Esophagus squamous epithelium (tissue), 4 donors: ENCODE measurements around the gene MEGF6.

Experiments
- CTCF ChIP-seq, 6 experiments: fragments of 450-650 bp in 4 of 6; fragments of 200-600 bp in 2 of 6; sonication (generic) in 2 of 6; IDR thresholded peaks; one replicate each; pipeline ENCODE4 v1.5.1; 2016 to 2019; ENCODE audit warnings: antibody characterized with exemption in 6 of 6, mild to moderate bottlenecking in 4 of 6, moderate library complexity in 4 of 6
- POLR2A ChIP-seq, 4 donors: fragments of 450-650 bp; IDR thresholded peaks; one replicate each; pipeline ENCODE4 v1.6.1; 2017; ENCODE audit warnings: antibody characterized with exemption in 4 of 4, mild to moderate bottlenecking in 4 of 4, moderate library complexity in 3 of 4

GRCh38 chr1:3442901-3443300, 168.4 kb downstream of the MEGF6 start:
- TF ChIP-seq CTCF (IDR thresholded peaks at IDR 0.05) = no peak
- TF ChIP-seq POLR2A (IDR thresholded peaks at IDR 0.05) = no peak
